GM12892 (cell line): Measurements from ENCODE around the gene PSTPIP1.

Source experiments
- POLR2AphosphoS5 ChIP-seq: IDR thresholded peaks from 2 replicates; pipeline ENCODE4 v1.6.1; 2011; ENCODE audit warnings: low read depth, low read length, control low read depth
- TAF1 ChIP-seq: IDR thresholded peaks from 2 replicates; pipeline ENCODE4 v1.6.1; 2011; ENCODE audit warnings: low read depth, mild to moderate bottlenecking, control low read depth, low read length, borderline replicate concordance

GRCh38 chr15:77032647-77033416 is 37.9 kb downstream of the PSTPIP1 start:
- TF ChIP-seq TAF1 = no peak
- no peak for TF ChIP-seq POLR2AphosphoS5
